ENCODE results near the gene ABHD14A. TPM values are rescaled to one million over a fixed set of nuclear protein-coding genes. Genes with fewer than 3 reads are reported as not detected.

The ABHD14A gene
- total RNA-seq, 2 donors from 2014 or later, result 55.3 to 58.5 TPM

DNA sequence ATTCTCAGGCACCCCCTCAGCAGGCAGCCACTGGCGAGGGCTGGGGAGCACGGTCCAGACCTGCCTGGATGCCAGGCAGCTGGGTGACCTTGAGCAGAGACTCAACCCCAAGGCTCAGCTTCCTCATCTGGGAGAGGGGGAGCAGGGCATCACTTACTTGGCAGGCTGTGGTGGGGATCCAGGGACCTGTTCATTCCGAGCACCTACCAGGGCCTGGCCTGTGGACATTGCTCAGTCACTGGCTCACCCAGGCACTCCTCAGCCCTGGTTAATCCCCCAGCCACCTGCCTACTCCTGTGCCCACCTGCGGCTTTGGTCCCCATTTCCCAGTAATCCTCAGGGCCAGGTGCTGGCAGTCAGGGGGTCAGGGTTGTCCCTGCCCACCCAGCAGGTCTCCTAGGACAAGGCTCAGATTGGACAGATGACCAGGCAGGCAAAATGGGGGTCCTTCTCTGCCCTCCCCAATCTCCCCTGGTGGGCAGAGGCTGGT is 30.1 kb downstream of the ABHD14A start:
- Histone ChIP-seq H3K4me3 (no peak overlapping the region), H3K27me3 (replicated peaks; ENCODE audit: insufficient read depth) (no peaks in the 10 kb centered on the region), H3K9me3 (no peaks in the 10 kb centered on the region), H3K4me1 (replicated peaks) (peaks cover 4% of the 10 kb centered on the region), H3K36me3 (no peaks in the 10 kb centered on the region), H3K27ac (no peak overlapping the region)
- intact Hi-C loops (cut with DNase I), result loop anchor here (2.0 to 5.0 kb wide), 3 partner anchors 40 to 337 kb away; no protein-coding TSS in a partner anchor
- TF ChIP-seq POLR2A (IDR thresholded peaks at IDR 0.05) (no peak), POLR2AphosphoS5 (IDR thresholded peaks at IDR 0.05) (no peak)
- TF ChIP-seq, protein P1, sequence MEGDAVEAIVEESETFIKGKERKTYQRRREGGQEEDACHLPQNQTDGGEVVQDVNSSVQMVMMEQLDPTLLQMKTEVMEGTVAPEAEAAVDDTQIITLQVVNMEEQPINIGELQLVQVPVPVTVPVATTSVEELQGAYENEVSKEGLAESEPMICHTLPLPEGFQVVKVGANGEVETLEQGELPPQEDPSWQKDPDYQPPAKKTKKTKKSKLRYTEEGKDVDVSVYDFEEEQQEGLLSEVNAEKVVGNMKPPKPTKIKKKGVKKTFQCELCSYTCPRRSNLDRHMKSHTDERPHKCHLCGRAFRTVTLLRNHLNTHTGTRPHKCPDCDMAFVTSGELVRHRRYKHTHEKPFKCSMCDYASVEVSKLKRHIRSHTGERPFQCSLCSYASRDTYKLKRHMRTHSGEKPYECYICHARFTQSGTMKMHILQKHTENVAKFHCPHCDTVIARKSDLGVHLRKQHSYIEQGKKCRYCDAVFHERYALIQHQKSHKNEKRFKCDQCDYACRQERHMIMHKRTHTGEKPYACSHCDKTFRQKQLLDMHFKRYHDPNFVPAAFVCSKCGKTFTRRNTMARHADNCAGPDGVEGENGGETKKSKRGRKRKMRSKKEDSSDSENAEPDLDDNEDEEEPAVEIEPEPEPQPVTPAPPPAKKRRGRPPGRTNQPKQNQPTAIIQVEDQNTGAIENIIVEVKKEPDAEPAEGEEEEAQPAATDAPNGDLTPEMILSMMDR (IDR thresholded peaks at IDR 0.05), result no peak
- DNase-seq (ENCODE audit: low spot score), result no peak
- 91% methylated on average over 4 of the region's 4 CpGs for WGBS

DNA sequence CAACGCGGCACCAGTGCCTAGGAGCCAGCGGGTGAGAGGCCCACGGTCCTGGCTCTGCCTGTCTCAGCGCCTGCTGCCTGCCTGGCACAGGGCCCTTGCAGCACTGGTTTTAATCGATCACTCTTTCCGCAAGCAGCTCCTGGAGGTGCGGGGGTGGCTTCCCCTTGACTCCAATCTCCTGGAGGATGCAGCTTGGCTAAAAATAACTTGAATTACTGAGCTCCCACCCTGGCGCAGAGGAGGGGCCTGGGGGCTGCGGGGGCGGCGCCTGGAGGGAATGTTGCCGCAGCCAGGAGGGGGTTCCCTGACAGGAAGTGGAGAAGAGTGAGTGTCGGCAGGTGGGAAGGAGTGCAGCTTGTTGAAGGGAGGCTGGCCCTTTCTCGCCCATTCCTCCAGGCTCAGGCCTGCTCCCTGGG is 30.7 kb downstream of the ABHD14A start:
- H3K27me3 ChIP-seq (replicated peaks; ENCODE audit: insufficient read depth), result no peaks in the 10 kb centered on the region
- H3K36me3 ChIP-seq, result no peaks in the 10 kb centered on the region
- peaks cover 4% of the 10 kb centered on the region for H3K4me1 ChIP-seq (replicated peaks)
- DNase-seq (ENCODE audit: low spot score), result no peak
- TF ChIP-seq POLR2A (IDR thresholded peaks at IDR 0.05) (no peak), POLR2AphosphoS5 (IDR thresholded peaks at IDR 0.05) (no peak)
- TF ChIP-seq, protein P1 (IDR thresholded peaks at IDR 0.05), result no peak
- WGBS, result 8% methylated on average over 15 of the region's 15 CpGs
- no peak overlapping the region for H3K27ac ChIP-seq
- intact Hi-C loops (cut with DNase I), result loop anchor here (2.0 kb wide), 1 partner anchor 39 kb away; no protein-coding TSS in a partner anchor
- no peaks in the 10 kb centered on the region for H3K9me3 ChIP-seq
- no peak overlapping the region for H3K4me3 ChIP-seq

DNA sequence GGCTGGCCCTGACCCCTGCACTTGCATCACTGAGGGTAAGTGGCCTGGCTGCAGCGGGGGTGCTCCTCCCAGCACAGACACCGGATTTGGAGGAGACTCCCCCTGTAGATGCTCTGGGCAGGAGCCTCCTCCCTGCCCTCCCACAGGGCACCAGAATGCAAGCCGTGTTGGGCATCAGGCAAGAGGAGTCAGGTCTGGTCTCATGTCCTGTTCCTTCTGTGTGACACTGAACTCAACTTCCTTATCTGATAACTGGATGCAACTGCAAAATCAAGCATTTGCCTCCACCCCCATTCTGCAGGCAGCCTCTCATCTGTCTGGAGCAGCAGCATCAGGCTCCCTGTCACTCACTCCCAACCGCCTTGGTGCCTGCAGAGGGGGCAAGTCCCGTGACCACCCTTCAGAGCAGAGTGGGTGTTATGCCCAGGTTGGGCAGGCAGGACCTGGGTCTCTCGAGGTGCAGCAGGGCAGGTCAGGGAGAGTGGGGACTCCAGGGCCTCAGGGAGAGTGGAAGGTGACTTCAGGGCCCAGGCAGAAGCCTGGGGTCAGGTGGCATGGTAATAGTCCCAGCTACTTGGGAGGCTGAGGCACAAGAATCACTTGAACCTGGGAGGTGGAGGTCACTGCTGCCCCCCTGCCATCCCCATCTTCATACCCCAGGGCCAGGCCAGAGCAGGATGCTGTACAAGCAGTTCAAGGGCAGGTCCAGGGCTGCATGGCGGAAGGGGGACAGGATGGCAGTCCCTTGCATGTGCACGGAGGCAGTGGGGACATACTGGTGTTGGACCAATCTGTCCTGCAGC is 31.4 kb downstream of the ABHD14A start:
- 49% methylated on average over 7 of the region's 8 CpGs for WGBS
- no peak overlapping the region for H3K4me3 ChIP-seq
- intact Hi-C loops (cut with DNase I), result no loop called here

GRCh38 chr3:52006820-52007133 is 31.9 kb downstream of the ABHD14A start:
- WGBS, result 98% methylated on average over 6 of the region's 6 CpGs
- TF ChIP-seq, protein P1 (IDR thresholded peaks at IDR 0.05), result no peak
- TF ChIP-seq POLR2A (IDR thresholded peaks at IDR 0.05), result no peak
- TF ChIP-seq POLR2AphosphoS5 (IDR thresholded peaks at IDR 0.05), result no peak
- Histone ChIP-seq H3K4me3 (no peak overlapping the region), H3K27me3 (replicated peaks; ENCODE audit: insufficient read depth) (no peaks in the 10 kb centered on the region), H3K4me1 (replicated peaks) (peaks cover 4% of the 10 kb centered on the region), H3K36me3 (no peaks in the 10 kb centered on the region), H3K27ac (no peak overlapping the region), H3K9me3 (no peaks in the 10 kb centered on the region)
- DNase-seq (ENCODE audit: low spot score), result no peak
- intact Hi-C loops (cut with DNase I), result no loop called here

More for the DNA sequence above, 31.4 kb downstream of the ABHD14A start:
- Histone ChIP-seq H3K27me3 (replicated peaks; ENCODE audit: insufficient read depth) (no peaks in the 10 kb centered on the region), H3K36me3 (no peaks in the 10 kb centered on the region), H3K4me1 (replicated peaks) (peaks cover 4% of the 10 kb centered on the region), H3K27ac (no peak overlapping the region), H3K9me3 (no peaks in the 10 kb centered on the region)
- no peak for DNase-seq (ENCODE audit: low spot score)
- TF ChIP-seq POLR2A (IDR thresholded peaks at IDR 0.05) (no peak), POLR2AphosphoS5 (IDR thresholded peaks at IDR 0.05) (no peak)
- TF ChIP-seq, protein P1 (IDR thresholded peaks at IDR 0.05), result no peak

- H3K27ac ChIP-seq, result no peak overlapping the region
- intact Hi-C loops (cut with DNase I), result no loop called here
- peaks cover 4% of the 10 kb centered on the region for H3K4me1 ChIP-seq (replicated peaks)
- no peaks in the 10 kb centered on the region for H3K9me3 ChIP-seq
- no peaks in the 10 kb centered on the region for H3K27me3 ChIP-seq (replicated peaks; ENCODE audit: insufficient read depth)
- H3K4me3 ChIP-seq, result no peak overlapping the region
- DNase-seq (ENCODE audit: low spot score), result no peak
- H3K36me3 ChIP-seq, result no peaks in the 10 kb centered on the region
- WGBS, result 77% methylated on average over 4 of the region's 4 CpGs
- TF ChIP-seq, protein P1 (IDR thresholded peaks at IDR 0.05), result no peak
- TF ChIP-seq POLR2AphosphoS5 (IDR thresholded peaks at IDR 0.05), result no peak
- TF ChIP-seq POLR2A (IDR thresholded peaks at IDR 0.05), result no peak
Observed at GRCh38 chr3:52007291-52007690, 32.4 kb downstream of the ABHD14A start.
